HG03439 (cell line): Measurements from ENCODE around the gene IER5.
"Not testable (repeated sequence)": the region's sequence is repeated elsewhere in the genome, so short reads cannot be mapped to it uniquely, and the experiment has no call there.

Source experiments
- ATAC-seq: cut with Tn5 transposase; IDR thresholded peaks from one replicate; pipeline ENCODE4 v1.9.1; 2021; ENCODE audit warnings: mild to moderate bottlenecking, moderate library complexity; ENCODE audit not compliant: unreplicated experiment

Gene IER5

GRCh38 chr1:181088079-181089016, at the start of gene IER5:
IER5 (plus strand) TSS chr1:181088700; CDS start chr1:181088903, 203 bp downstream.
- peak; percentile 73 for ATAC-seq

DNA sequence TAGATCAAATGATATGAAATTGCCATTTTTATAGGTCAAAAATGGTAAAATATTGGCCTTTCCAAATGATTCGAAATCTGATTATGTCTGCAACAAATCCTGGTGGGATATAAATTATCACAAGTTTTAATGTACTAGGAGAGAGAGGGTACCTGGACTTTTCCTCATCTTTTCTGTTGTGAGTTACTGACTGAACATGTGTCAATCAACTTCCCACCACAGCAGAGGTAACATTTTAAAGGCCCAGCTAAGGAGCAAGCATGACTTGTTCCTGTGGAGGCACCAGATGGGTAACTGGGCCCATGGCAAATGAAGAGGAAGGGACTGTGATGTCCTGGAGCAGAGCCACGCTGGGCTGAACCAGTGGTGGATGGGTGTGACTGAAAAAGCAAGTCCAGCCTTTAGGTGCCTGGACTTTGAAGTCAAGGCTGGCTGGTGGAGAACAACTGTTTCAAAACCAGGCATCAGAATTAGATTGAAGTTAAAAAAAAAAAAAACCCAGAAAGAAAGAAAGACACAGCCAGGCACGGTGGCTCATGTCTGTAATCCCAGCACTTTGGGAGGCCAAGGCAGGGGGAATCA, 48.1 kb upstream of the IER5 start:
- ATAC-seq, result no peak

- no peak for ATAC-seq
Measured at GRCh38 chr1:181043025-181043888, 45.2 kb upstream of the IER5 start.

- ATAC-seq, result peak; percentile 86
Measured at GRCh38 chr1:181044449-181044966, 44.0 kb upstream of the IER5 start.

- not testable (repeated sequence) for ATAC-seq
Measured at GRCh38 chr1:181045946-181046345, 42.6 kb upstream of the IER5 start.

DNA sequence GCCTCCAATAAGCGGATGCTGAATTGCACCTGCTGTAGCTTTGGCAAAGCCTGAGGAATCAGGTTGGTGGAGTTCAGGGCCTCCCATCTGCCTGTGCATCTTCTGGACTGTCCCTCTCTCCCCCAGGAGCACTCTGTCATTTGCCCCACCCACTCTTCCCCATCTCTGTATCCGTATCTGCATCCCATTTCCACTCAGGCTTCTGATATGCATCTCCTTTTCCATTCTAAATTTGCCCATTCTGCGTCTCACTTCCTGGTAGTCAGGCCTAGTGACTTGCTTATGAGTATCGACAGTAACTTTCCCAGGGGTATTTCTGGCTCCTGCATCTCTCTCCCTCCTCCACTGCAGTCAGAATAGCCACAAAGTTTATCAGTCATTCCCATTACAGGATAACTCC, 39.1 kb upstream of the IER5 start:
- no peak for ATAC-seq

GRCh38 chr1:181050922-181051321, 37.6 kb upstream of the IER5 start:
- no peak for ATAC-seq

- no peak for ATAC-seq
Measured at GRCh38 chr1:181056560-181056959, 31.9 kb upstream of the IER5 start.

DNA sequence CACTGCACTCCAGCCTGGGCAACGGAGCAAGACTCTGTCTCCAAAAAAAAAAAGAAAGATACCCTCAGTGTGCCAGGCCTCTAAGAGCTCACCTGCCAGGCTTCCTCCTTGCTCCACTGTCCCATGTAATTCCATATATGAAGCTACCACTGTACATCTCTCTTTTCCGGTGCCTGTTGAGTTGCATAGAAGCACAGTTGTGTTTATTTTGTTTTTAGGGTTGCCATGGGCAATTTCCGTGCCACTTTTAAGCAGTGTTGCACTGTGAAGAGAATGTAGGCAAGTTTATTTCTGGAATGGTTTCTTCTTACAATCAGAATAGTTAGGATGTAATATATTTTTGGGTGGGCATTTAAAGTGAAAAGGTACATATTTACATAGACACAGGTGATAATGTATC, 31.4 kb upstream of the IER5 start:
- ATAC-seq, result no peak

DNA sequence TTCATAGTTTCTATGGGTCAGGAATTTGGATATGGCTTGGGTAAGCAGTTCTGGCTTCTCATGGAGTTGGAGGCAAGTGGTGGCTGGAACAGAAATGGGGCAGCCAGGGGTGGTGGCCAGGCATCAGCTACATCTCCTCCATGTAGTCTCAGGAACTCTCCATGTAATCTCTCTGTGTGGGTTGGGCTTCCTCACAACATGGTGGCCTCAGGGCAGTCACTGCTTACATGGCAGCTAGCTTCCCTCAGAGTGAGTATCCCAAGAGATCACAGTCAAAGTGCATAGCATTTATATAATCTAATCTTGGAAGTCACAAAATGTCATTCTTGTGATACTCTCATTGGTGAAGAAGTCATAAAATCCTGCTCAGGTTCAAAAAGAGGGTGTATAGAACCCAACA, 29.1 kb upstream of the IER5 start:
- no peak for ATAC-seq

DNA sequence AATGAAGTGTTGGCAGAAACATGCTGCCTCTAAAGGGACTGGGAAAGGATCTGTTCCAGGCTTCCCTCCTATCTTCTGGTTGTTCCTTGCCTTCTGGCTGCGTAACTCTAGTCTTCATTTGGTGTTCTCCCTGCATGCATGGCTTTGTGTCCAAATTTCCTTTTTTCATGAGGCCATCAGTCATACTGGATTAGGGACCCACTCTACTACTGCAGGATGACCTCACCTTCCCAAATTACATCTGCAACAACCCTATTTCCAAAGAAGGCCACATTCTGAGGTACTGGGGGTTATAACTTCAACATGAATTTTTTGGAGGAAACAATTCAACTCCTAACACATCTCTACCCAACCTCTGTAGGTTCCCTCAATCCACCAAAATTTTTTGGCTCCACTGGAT, 28.4 kb upstream of the IER5 start:
- no peak for ATAC-seq

DNA sequence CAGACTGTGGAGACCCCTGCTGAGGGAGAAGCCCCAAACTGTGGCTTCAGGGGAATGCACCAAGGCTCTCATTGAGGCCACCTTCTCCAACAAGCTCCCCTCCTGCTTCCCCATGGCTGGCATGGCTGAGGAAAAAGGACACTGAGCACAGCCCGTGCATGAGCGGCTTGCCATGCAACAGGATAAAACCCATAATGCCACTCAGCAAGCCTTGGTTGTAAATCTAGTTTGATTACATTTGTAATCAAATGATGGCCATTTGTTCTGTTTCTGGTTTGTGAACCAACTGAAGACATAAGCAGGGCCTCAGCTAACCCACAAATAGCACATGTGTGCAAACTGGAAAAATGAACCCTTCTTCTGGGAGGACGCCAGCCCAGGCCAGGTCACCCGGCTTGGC, 27.6 kb upstream of the IER5 start:
- not testable (repeated sequence) for ATAC-seq

- no peak for ATAC-seq
Measured at GRCh38 chr1:181061487-181061886, 27.0 kb upstream of the IER5 start.

- ATAC-seq, result peak; percentile 90
Measured at GRCh38 chr1:181061891-181062835, 26.3 kb upstream of the IER5 start.

- peak; percentile 60 for ATAC-seq
Measured at GRCh38 chr1:181062836-181063428, 25.6 kb upstream of the IER5 start.

DNA sequence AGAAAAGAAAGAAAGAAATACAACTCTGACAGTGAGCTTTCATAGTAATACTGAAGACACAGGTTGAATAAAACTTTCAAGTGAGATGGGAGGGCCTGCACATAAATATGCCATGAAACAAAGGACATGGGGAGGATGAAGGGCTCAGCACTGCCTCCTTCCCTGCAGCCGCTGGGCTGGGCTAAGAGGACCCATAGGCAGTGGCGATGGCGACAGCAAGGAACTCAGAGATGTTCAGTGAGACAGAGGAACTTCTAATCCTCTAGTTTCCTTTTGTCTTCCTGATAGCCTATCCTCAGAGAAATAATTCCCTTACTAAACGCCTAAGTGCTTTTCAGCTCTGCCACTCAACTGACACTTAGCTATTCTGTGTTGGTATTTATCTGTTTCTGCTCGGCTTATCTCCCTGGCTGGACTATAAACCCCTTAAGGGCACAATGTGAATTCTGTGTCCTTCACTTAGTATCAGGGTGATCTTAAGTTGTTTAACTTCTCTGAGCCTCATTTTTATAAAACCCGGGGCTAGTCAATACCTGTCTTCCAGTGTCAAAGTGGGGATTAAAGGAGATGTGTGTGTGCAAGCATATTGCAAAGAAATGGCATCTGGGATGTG, 24.4 kb upstream of the IER5 start:
- no peak for ATAC-seq

DNA sequence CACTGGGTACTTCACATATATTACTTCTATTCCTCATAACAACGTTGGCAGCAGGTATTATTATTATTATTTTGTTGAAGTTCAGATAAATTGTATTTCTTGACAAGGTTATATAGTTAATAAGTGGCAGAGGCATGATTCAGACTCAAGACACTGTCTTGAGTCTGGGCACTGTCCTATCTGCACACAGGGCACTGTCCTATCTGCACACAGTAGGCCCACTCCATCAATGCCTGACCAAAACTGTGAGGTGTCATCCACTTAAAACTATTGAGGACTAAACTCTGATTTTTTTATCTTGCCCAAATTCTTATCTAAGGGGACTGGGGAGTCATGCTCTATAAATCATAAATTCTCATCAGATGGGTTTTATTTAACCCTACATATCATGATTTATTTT, 23.8 kb upstream of the IER5 start:
- no peak for ATAC-seq

GRCh38 chr1:181073638-181074037, 14.9 kb upstream of the IER5 start:
- no peak for ATAC-seq

- ATAC-seq, result no peak
Measured at GRCh38 chr1:181075766-181076350, 12.6 kb upstream of the IER5 start.
